HG03135 (cell line): ENCODE measurements around the gene TRIM47.
"Not testable (repeated sequence)": the region's sequence is repeated elsewhere in the genome, so short reads cannot be mapped to it uniquely, and the experiment has no call there.

ENCODE experiments used
- ATAC-seq: cut with Tn5 transposase; IDR thresholded peaks from one replicate; pipeline ENCODE4 v1.9.1; 2021; ENCODE audit warnings: mild to moderate bottlenecking, moderate library complexity; ENCODE audit not compliant: unreplicated experiment

TRIM47 gene

DNA sequence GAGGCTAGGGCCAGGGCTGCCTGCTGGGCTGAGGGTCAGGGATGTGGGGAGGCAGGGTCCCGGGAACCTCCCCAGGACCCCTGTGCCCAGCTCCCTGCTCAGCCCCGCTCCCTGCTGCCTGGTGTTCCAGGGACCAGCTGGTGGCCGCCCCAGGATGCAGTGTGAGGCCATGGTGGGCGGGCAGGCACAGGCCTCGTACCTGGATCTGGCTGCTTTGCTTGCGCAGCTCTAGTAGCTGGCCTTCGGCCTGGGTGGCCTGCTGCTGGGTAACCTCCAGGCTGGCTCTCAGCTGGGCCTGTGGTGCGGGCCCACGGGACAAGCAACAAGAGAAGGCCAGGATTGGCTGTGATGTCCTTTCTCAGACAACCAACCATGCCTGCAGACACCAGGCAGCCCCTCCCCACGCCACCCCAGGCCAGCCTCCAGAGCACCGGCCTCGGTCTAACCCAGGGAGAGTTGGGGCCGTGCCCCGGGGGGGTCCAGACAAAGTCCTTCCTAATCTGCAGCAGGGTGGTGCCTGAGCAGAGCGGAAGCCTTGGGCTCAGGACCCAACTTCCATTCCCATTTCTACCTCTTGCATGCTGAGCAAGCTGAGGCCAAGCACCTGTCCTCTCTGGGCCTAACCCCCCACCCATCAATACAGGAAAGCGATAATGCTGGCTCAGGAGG is 14.3 kb upstream of the TRIM47 start:
- ATAC-seq, result no peak

GRCh38 chr17:75891605-75892555 is 13.5 kb upstream of the TRIM47 start:
- no peak for ATAC-seq

GRCh38 chr17:75891022-75891604 is 12.7 kb upstream of the TRIM47 start:
- no peak for ATAC-seq

DNA sequence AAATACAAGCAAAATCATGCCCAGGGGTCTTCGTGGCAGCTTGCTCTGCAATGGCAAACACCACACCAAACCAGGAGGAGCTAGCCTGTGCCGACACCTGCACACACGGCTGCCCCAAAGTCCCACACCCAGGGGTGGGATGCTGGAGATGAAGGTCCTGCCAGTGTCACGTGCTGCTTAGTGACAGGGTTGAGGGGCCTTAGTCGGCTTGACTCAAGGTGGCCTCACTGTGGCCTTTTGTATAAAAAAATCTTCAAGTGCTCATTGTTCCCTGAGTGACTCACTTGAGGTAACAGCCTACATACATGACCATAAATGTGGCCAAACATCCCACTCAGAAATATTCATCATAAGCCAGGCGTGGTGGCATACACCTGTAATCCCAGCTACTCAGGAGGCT is 11.1 kb upstream of the TRIM47 start:
- no peak for ATAC-seq

DNA sequence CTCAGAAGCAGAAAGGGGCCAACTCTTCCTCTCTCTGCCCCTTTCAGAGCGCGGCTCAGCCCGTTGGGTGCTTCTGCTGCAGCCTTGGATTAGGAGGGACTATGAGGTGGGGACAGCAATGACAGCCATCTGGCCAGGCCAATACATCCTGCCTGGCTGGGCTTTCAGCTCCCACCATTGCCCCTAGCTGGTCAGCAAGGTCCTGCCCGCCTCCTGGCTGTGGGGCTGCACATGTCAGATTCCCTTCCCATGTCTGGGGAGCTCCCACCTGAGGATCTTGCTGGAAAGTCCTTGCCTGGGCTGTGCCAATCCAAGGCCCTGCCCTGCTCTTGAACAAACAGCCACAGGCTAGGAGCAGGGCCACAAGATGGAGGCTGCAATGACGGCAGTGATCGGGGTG is 10.1 kb upstream of the TRIM47 start:
- no peak for ATAC-seq

DNA sequence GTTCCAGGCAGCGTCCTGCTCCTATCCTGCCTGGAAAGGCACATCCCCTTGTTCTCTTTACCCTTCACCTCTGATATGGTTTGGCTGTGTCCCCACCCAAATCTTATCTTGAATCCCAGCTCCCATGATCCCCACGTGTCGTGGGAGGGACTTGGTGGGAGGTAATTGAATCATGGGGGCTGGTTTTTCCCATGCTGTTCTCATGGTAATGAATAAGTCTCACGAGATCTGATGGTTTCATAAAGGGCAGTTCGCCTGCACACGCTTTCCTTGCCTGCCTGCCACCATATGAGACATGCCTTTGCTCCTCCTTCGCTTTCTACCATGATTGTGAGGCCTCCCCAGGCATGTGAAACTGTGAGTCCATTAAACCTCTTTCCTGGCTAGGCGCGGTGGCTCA is 7.5 kb upstream of the TRIM47 start:
- ATAC-seq, result not testable (repeated sequence)

DNA sequence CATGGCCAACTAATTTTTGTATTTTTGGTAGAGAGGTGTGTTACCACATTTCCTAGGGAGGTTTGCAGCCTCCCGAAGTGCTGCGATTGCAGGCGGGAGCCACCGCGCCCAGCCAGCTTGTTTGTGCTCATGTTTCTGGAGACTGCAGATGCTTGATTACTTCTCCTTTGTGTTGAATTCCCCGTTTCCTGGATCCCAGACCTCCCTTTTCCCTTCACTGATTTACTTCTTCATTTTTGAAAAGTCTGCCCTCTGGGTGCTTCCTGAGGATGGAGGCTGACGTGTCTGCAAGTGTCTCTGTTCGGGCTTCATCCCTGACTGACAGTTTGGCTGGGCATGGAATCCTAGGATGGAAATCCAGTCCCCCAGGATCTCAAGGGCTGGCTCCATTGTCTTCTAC is 7.0 kb upstream of the TRIM47 start:
- ATAC-seq, result no peak

GRCh38 chr17:75881678-75882454 is 3.5 kb upstream of the TRIM47 start:
- ATAC-seq, result no peak

- no peak for ATAC-seq
Observed at GRCh38 chr17:75880266-75880665, 1.9 kb upstream of the TRIM47 start.

DNA sequence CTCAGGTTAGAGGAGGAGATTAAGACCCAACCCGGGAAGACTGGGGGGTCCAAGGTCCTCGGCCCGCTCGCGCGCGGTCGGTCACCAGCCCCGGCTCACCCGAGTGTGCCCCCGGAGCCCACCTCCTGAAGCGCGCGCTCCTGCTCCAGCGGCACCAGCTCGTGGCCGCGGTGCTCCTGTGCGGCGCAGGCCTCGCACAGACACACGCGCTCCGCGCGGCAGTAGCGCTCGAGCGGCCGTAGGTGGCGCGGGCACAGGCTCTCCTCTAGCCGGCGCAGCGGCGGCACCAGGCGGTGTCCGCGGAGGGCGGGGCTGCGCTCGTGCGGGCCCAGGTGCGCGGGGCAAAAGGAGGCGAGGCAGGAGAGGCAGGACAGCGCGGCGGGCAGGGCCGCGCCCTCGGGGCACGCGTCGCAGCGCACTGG is 618 bp downstream of the TRIM47 start:
- ATAC-seq, result peak; percentile 51

GRCh38 chr17:75876938-75877751 is 1.2 kb downstream of the TRIM47 start:
- ATAC-seq, result no peak

DNA sequence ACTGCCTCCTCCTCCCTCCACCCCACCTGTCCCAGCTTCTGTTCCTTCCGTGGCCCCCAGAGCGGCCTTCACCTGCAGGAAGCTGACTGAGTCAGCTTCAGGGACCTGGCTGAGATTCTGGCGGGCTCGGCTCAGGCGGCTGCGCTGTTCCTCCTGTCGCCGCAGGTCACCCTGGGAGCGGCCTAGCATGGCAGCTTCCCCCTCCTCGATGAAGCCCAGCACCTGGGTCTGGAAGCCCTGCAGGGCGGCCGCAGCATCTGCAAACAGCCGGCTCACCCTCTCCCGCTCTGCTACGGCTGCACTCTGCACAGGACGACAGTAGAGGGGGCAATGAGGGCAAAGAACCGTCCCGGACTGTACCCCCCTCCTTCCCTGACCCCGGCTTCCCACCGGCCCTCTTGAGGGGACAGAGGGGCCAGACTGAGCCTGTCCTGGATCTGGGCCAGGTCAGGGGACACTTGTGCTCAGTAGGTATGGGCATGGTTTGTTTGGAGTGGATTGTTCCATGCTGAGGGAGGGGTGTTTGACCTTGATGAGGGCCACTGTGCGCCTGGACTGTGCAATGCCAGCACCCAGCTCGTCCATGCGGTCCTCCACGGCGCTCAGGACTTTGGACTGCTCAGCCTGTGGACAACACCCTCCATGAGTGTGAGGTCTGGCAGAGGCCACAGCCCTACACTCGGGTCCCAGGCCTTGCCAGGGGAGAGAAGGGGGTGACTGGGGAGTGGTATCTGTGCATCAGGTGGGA is 2.0 kb downstream of the TRIM47 start:
- ATAC-seq, result no peak

GRCh38 chr17:75875940-75876189 is 2.5 kb downstream of the TRIM47 start:
- ATAC-seq, result no peak

- ATAC-seq, result no peak
Observed at GRCh38 chr17:75875182-75875939, 3.0 kb downstream of the TRIM47 start.

- no peak for ATAC-seq
Observed at GRCh38 chr17:75874323-75875181, 3.8 kb downstream of the TRIM47 start.

- no peak for ATAC-seq
Observed at GRCh38 chr17:75873587-75874322, 4.6 kb downstream of the TRIM47 start.
